Ovary (tissue), 9 donors: ENCODE results near the gene OR8B12. TPM values are rescaled to one million over a fixed set of nuclear protein-coding genes. Genes with fewer than 3 reads are reported as not detected.

Experiments
- DNase-seq, 5 donors: peaks; one replicate each; pipeline ENCODE4 v3.0.0-alpha.2; 2019 to 2020
- H3K27ac ChIP-seq, 2 donors: fragments of 200-600 bp; one replicate each; pipeline versions ENCODE4 v1.5.1 to v1.8.0; 2019 to 2022
- H3K27me3 ChIP-seq: fragments of 200-600 bp; one replicate; pipeline ENCODE4 v1.8.0; 2022
- H3K36me3 ChIP-seq: fragments of 200-600 bp; sonication (generic); one replicate; pipeline ENCODE4 v1.5.1; 2019
- H3K4me1 ChIP-seq: one replicate; pipeline ENCODE4 v1.8.1; 2013; ENCODE audit warnings: mild to moderate bottlenecking, moderate library complexity; ENCODE audit not compliant: insufficient read depth
- H3K4me3 ChIP-seq: fragments of 200-600 bp; sonication (generic); one replicate; pipeline ENCODE4 v1.5.1; 2017
- H3K9me3 ChIP-seq, 2 donors: fragments of 200-600 bp in 1 of 2; sonication (generic) in 1 of 2; one replicate each; pipeline versions ENCODE4 v1.5.1 to v1.8.1; 2013 to 2019; ENCODE audit warnings: mild to moderate bottlenecking in 1 of 2, moderate library complexity in 1 of 2
- CTCF ChIP-seq, 3 donors: fragments of 450-650 bp in 2 of 3; fragments of 200-600 bp in 1 of 3; IDR thresholded peaks; one replicate each; pipeline versions ENCODE4 v1.5.1 to v1.8.0; 2016 to 2022; ENCODE audit warnings: antibody characterized with exemption in 3 of 3, mild to moderate bottlenecking in 1 of 3
- EP300 ChIP-seq: sonication (generic); formaldehyde crosslinking; IDR thresholded peaks from one replicate; pipeline ENCODE4 v1.6.1; 2017; ENCODE audit warnings: antibody characterized with exemption
- POLR2A ChIP-seq: fragments of 450-650 bp; IDR thresholded peaks from one replicate; pipeline ENCODE4 v1.6.1; 2017; ENCODE audit warnings: antibody characterized with exemption, mild to moderate bottlenecking, moderate library complexity
- WGBS, 3 donors: extraction: QIAGEN DNeasy Blood & Tissue Kit in 1 of 3; methylation state at CpG; one replicate each; pipeline versions ENCODE4 v1.1.5 to v1.1.7; 2013 to 2017; 5-methylcytosine and 5-hydroxymethylcytosine counted together
- intact Hi-C, 4 donors: fragments of 100-400 bp; cut with DNase I; formaldehyde crosslinking; loops; one replicate each; pipeline versions ENCODE4 v1.11.0 to v1.15.1; 2022 to 2023
- polyA plus RNA-seq, 2 donors: library from polyadenylated mRNA; stranded (reverse); fragments of 200-250 nt in 1 of 2; fragments of 350-450 nt in 1 of 2; fragmentation: Illumina TruSeq in 1 of 2; extraction: RNeasy Lipid Tissue Mini Kit (QIAGEN cat#74804) in 1 of 2; gene quantifications; one replicate each; pipeline ENCODE4 v1.2.3, GENCODE V29; 2013 to 2014
- total RNA-seq, 7 donors: library from RNA; depleted of rRNA in 2 of 7; stranded (reverse); fragments of >200 nt in 2 of 7; fragmentation: NEBNext Ultra II Directional in 3 of 7; extraction: Animal tissue kit (Norgen Biotek cat#: 25700) in 3 of 7; gene quantifications; one replicate each; pipeline versions ENCODE4 v1.1.0 to v1.2.4, GENCODE V29; 2016 to 2023
- donor health status: DM: no; HTN: no; CAD: no; lungs with moderate emphysema.
- donor health status: DM: no; HTN: no; CAD: no.
- donor health status: Bipolar disorder and iron deficiency.
- donor health status: DM: yes; HTN: yes; CAD: no.
- donor health status: DM: no; HTN: no; CAD: no.
- donor health status: DM: yes; HTN: yes; CAD: no.

The OR8B12 gene
- total and polyA plus RNA-seq, 9 donors: not detected

- intact Hi-C loops: no loop called here
- no peaks in the 10 kb centered on the region for H3K9me3 ChIP-seq
- H3K27me3 ChIP-seq: no peaks in the 10 kb centered on the region
- 14 to 33% (median 19%) methylated on average over 2 of the region's 2 CpGs for WGBS, 3 donors
- H3K27ac ChIP-seq: no peak overlapping the region
- H3K4me3 ChIP-seq: no peak overlapping the region
- TF ChIP-seq POLR2A (no peak), CTCF (IDR thresholded peaks at IDR 0.05) (no peak), EP300 (no peak)
- DNase-seq: no peak
- no peaks in the 10 kb centered on the region for H3K4me1 ChIP-seq
- H3K36me3 ChIP-seq: no peaks in the 10 kb centered on the region
These were observed 9.8 kb downstream of the OR8B12 start for GRCh38 chr11:124533626-124534025.

- 52 to 71% (median 70%) methylated on average over 1 of the region's 1 CpG for WGBS, 3 donors
- intact Hi-C loops: no loop called here
- Histone ChIP-seq H3K4me1 (no peaks in the 10 kb centered on the region), H3K36me3 (no peaks in the 10 kb centered on the region), H3K9me3 (no peaks in the 10 kb centered on the region), H3K27me3 (no peaks in the 10 kb centered on the region), H3K27ac (no peak overlapping the region), H3K4me3 (no peak overlapping the region)
- TF ChIP-seq CTCF (IDR thresholded peaks at IDR 0.05) (no peak), EP300 (no peak), POLR2A (no peak)
- DNase-seq: no peak
These were observed 23.0 kb downstream of the OR8B12 start for GRCh38 chr11:124520550-124520854.

GRCh38 chr11:124519850-124520549 is 23.5 kb downstream of the OR8B12 start:
- Histone ChIP-seq H3K4me3 (no peak overlapping the region), H3K9me3 (no peaks in the 10 kb centered on the region), H3K27ac (no peak overlapping the region), H3K36me3 (no peaks in the 10 kb centered on the region), H3K4me1 (no peaks in the 10 kb centered on the region), H3K27me3 (no peaks in the 10 kb centered on the region)
- no peak for TF ChIP-seq POLR2A
- no peak for TF ChIP-seq EP300
- TF ChIP-seq CTCF (IDR thresholded peaks at IDR 0.05): no peak
- WGBS, 3 donors: 21 to 39% (median 28%) methylated on average over 2 of the region's 2 CpGs
- intact Hi-C loops: no loop called here
- DNase-seq: no peak

- WGBS, 3 donors: 80 to 85% (median 83%) methylated on average over 3 of the region's 3 CpGs
- Histone ChIP-seq H3K27me3 (no peaks in the 10 kb centered on the region), H3K4me3 (no peak overlapping the region), H3K27ac (no peak overlapping the region), H3K36me3 (no peaks in the 10 kb centered on the region), H3K9me3 (no peaks in the 10 kb centered on the region), H3K4me1 (no peaks in the 10 kb centered on the region)
- TF ChIP-seq POLR2A (no peak), CTCF (IDR thresholded peaks at IDR 0.05) (no peak), EP300 (no peak)
- intact Hi-C loops: no loop called here
- DNase-seq: no peak
These were observed 24.4 kb downstream of the OR8B12 start for GRCh38 chr11:124518989-124519451.
